ENCODE results near the gene MAGI3.

The MAGI3 gene

DNA sequence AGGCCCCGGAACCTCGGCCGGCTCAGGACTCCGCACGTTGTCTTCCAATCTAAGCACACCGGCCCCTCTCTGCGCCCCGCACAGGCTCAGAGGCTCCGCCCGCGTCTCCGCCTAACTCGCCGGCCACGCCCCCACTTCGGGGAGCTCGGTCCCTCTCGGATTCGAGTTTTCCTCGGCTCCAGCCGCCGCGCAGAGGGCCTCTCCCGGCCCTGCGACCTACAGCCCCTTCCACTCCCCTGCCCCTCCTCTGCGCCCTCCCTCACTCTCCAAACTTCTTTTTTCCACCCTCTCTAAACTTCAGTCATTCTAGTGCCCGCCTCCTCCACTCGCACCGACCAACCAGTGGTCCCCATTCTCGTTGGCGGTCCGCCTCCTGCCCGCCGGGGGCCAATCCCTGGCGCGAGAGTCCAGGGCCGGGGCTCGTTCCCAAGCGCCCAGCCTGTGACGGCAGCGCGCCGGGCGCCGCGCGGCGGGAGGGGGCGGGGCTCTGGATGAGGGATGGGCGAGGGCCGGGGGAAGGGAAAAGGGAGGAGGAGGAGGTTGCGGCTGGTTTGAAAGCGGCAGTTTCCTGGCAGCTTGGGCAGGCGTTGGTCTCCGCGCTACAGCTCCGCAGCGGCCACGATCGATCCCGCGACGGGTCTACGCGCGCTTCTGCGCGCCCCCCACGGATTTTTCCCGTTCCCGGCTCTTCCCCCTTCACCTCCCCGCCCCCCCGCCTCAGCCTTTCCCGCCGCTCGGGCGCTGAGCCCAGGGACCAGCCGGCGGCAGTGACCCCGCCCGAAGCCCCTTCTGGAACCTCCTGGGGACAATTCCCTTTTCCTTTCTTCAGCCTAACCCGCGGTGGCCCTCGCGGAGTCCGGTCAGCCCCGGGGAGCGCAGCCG is at the start of gene MAGI3:
TSS of gene MAGI3 (plus strand) at position 563 of the 882 bp plus-strand sequence. CDS start 519 bp downstream, outside the sequence.
- DNase-seq (ENCODE audit: low read depth in 2 of 2, low spot score in 1 of 2) = peak; percentile 73 to 84

DNA sequence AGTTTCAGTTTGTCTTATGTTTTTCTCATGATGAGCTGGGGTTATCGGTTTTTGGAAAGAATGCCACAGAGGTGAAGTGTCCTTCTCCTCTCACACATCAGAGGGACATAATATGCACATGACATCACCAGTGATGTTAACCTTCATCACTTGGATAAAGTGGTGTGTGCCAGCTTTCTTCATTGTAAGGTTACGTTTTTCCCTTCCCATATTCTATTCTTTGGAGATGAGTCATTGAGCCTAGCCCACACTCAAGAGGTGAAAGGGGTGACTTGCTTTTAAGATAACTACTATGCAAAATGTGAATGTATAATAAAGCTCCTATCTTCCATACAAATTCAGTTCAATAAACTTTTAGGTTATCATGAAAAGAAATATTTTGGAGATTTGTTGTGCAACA is 36.7 kb upstream of the MAGI3 start:
- no peak for DNase-seq (ENCODE audit: low read depth in 2 of 2, low spot score in 1 of 2)

DNA sequence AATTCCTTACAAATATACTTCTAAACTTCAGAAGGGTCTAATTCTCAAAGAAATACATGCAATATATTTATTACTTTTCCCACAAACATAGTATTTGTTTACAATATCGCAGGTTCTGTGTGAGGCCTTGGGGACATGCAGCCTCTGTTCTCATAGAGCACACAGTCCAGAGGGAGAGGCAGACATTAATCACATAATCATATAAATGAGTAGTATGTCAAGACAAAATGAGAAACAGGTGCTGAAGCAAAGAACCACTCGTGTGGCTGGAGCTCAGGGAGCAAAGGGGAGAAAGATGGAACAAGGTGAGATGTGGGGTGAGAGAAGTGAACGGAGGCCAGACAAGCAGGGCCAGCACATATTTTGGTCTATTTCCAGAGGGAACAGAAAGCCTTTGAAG is 26.4 kb upstream of the MAGI3 start:
- DNase-seq (ENCODE audit: low read depth in 2 of 2, low spot score in 1 of 2) = no peak

DNA sequence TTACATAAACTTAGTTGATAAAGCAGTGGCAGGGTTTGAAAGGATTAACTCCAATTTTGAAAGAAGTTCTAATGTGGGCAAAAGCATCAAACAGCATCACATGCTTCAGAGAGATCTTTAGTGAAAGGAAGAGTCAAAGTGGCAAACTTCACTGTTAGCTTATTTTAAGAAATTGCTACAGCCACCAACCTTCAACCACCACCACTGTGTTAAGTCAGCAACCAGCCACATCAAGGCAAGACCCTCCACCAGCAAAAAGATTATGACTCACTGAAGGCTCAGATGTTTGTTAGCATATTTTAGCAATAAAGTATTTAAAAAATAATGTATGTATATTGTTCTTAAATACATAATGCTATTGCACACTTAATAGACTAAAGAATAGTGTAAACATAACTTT is 21.3 kb upstream of the MAGI3 start:
- DNase-seq (ENCODE audit: low read depth in 2 of 2, low spot score in 1 of 2) = no peak

DNA sequence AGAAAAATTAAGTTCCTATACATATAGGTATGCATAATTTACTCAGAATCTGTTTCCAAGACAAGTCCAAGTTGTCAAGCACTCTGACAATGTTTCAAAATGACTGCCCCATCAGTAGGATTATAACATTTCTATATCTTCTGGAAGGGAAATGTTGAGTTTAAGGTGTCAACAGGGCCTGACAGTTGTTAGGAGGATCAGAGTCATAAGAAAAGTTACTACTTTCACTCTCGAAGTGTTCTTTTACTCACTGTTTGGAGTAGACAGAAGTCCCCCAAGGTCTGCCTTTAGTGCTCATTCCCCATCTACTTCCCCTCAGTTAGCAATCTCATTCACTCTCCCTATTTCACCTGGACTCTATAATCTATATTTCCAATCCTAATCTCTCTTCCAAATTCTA is 20.6 kb upstream of the MAGI3 start:
- DNase-seq (ENCODE audit: low read depth in 2 of 2, low spot score in 1 of 2) = no peak

DNA sequence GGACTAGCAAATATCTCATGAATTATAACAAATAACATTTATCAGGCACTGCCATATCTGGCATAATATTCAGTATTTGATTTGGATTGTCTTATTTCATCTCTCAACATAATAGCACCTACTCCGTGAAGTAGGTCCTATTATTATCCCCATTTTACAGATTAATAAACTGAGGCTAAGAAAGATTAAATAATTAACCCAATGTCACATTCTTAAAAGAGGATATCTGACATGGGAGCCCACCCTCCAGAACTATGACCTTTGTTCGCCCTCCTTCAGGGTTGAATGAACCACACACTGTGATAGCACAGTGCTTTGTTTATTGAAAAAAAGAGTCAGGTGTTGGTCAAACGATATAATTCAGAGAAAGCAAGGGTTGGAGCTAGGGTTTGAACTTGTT is 19.4 kb upstream of the MAGI3 start:
- no peak for DNase-seq (ENCODE audit: low read depth in 2 of 2, low spot score in 1 of 2)

DNA sequence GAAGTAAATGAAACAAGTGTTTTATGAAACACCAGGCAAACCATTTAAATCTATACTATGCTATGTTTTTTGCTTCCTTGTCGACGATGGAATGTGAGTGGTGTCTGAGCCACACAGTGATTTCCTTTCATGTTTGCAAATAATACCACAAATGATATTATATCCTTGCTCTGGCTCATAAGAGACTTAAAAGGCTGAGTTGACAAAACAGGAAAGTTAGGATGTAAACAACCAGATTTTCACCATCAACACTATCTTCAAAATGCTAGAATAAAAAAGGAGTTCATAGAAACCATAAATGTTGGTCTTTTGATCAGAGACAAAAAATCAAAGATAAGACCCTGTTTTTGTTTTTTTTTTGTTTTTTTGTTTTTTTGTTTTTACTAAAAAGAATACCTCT is 17.8 kb upstream of the MAGI3 start:
- DNase-seq (ENCODE audit: low read depth in 2 of 2, low spot score in 1 of 2) = no peak

DNA sequence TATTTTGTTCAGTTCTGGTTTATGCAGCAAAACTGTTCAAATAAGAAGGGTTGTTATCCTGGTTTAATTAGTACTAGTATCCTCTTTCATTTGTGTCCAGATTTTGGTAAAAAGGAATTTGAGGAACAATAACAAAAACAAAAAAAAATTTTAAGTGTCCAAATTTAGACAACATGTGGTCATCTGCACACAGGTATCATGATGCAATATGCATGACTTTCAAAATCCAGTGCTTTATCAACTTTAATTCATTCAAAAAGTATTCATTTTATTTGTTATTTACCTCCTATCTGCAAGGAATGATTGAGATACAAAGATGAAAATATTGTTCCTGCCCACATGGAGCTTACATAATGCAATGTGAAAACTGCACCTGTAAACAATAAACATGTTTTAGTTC is 16.7 kb upstream of the MAGI3 start:
- no peak for DNase-seq (ENCODE audit: low read depth in 2 of 2, low spot score in 1 of 2)

DNA sequence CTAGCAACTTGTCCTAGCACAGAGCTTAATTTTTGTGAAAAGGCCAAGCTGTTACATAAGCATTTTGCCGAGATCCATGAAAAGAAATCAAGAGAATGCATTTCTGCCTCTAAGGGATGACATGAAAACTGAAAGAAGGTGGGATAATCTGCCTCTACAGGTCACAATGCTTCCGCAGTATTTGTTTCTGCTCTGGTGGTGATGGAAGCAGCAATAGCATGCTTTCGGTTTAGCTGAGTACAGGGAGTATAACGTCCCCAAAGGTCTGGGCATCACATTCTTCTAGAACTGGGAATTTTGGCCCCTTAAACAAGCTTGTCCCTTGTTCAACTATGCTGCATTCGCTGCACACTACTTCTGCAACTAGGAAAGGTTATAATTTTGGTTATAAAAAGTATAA is 14.4 kb upstream of the MAGI3 start:
- DNase-seq (ENCODE audit: low read depth in 2 of 2, low spot score in 1 of 2) = no peak

DNA sequence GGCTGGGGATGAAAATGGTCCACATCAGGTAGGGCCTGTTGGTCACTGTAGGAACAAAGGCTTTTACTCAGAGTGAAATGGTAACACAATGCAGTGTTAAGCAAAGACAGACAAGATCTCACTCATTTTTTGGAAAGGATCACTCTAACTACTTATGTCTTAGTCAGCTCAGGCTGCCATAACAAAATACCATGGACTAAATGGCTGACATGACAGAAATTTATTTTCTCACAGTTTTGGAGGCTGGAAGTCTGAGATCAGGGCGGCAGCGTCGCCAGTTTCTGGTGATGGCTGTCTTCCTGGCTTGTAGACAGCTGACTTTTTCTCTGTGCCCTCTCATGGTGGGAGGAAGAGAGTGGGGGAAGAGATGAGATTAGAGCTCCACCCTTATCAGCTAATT is 10.2 kb upstream of the MAGI3 start:
- DNase-seq (ENCODE audit: low read depth in 2 of 2, low spot score in 1 of 2) = no peak

DNA sequence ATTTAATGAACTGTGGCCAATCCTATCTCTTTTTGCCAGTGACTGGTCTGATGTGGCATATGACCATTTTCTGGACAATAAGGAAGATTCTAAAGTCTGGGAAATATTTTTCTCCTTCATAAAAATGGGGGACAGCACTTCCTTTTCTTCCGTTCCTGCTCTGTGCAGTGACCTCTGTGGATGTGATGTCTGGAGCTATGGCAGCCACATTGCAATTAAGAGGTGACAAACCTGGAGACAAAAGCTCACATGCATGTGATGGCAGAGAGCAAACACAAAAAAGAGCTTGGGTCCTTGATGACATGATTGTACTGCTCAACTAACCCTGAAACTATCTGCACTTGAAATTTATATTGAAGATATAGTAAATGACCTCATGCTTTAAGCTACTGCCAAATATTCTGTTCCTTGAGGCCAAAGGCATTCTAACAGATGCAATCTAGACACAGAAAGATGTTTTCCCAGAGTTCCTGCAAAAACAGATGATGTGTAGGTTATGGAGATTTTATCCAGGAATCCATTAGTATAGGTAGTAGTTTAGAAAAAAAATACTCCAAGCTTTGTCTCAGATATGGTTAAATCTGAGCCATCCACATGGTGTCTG is 2.2 kb upstream of the MAGI3 start:
- DNase-seq (ENCODE audit: low read depth in 2 of 2, low spot score in 1 of 2) = no peak

DNA sequence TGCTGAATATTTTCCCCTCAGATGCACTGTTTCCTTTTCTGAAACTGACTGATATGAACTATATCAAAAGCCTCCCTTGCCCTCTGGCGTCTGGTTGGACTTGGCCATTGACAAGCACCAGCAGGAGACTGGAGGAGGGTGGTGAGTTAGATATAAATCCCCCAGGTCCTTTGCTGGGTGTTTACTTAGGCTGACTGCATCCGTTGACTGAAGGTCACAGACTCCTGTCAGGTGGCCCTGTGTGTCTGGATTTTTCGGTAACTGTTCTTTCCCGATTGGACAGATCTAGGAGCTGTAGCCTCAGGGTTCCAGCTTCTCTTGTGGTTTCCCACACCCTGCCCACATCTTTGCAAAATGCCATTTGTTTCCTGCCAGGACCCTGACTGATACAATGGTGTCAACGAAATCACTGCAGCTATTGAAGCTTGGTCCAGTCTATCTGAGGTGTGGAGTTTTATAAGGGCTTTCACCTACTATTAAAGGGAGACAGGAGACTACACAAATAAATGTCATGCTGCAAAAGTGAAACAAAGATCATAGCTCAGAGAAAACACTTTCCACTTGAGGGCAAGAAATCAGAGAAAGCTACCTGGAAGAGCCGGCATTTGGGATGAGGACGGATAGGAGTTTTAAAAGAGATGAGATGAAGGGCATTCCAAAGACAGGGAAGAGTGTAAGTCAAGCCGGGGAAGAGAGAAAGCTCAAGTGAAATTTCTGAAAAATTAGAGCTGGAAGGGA is 1.5 kb upstream of the MAGI3 start:
- DNase-seq (ENCODE audit: low read depth in 2 of 2, low spot score in 1 of 2) = no peak

DNA sequence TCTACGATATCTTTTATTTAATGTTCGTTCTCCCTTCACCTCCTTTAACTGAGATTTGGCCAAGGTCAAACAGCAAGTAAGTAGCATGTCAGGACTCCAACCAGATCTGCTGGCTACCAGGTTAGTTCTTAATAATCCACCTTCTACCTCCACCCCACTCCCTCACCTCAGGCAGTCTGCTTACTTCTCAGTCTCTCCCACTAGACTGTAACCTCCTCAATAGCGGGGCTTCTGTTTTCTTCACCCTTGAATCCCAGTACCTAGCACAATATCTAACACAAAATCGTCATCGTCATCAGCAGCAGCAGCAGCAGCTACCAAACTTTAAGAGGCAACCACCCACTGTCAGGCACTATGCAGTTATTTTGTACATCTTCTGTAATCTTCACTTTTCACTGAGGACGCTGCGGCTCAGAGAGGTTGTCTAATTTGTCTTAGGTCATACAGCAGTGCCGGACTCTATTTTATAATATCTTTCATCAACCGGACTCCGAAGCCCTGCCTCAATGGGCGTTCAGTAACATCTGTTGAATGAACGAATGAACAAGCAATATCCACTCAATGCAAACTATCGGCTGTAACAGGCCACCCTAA is 859 bp upstream of the MAGI3 start:
- DNase-seq (ENCODE audit: low read depth in 2 of 2, low spot score in 1 of 2) = no peak

DNA sequence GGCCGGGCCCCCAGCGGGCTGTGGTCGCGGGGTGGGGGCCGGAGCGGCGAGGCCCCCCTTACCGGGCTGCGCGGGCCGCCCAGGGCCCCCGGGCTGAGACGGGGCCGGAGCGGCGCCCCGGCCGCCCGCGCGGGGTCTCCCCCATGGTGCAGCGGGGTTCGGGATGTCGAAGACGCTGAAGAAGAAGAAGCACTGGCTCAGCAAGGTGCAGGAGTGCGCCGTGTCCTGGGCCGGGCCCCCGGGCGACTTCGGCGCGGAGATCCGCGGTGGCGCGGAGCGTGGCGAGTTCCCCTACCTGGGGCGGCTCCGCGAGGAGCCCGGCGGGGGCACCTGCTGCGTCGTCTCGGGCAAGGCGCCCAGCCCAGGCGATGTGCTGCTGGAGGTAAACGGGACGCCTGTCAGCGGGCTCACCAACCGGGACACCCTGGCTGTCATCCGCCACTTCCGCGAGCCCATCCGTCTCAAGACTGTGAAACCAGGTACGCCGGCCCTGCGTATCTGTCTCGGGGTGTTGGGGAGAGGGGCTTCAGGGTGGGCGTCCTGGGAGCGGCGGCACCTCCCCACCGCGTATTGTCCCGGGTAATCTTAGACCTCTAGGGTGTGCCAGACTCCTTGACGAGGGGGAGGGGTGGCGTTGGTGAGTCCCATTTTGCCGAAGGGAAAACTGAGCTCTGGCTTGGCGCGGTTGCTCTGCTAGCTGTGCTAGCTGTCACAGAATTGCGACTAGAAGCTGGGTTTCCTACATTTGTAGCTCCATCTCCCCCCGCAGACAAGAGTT is 745 bp downstream of the MAGI3 start:
- DNase-seq (ENCODE audit: low read depth in 2 of 2, low spot score in 1 of 2) = no peak

DNA sequence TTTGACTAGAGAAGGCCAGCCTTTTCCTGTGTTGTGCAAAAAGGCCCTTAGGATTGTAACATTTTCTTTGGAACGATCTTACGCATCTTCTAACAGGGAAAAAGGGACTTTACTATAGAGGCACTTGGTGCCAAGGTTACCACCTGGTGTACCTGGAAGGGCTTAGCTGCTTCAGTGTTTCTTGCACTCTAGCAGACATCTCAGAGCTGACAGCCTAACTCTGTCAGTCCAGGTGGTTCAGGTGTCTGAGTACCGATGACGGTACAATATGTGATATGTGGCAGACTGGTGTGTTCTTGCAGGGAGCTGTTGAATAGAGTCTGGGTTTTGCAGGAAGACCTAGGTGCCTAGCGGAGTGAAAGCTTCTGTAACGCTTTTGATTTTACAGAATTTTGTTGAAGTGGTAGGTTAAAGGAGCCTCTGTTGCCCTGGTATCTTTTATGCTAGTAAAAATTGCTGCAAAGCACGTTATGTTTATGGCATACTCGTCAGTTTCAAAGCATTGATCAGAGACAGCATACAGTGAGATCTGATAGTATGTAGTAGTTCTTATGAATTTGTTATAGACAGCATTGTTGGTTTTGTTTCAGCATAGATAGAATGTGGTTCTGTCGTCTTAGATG is 1.4 kb downstream of the MAGI3 start:
- no peak for DNase-seq (ENCODE audit: low read depth in 2 of 2, low spot score in 1 of 2)

DNA sequence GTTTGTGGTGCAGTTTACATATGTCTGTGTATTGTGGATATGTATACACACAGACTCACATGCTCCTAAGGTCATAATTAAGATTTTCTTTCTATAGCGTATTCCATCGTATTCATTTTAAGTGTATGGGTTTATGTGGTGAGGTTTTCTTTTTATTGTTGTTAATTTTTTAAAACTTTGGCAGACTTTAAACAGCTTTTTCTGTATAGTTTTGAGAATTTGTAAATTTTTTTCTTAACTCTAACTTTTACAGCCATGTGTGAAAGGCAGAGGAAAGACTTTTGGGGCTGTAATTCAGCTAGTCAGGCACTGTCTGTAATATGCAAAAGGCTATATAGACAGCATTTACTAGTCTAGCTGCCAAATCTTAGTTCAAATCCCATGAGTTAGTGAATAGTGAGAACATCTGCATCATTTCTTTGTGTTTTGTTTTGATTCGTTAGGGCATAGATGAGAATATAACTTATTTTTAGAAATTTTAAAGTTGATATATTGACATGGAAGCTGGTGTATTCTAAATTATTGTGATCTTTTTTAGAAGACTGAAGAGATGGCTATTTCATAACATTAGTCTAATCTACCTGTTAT is 2.3 kb downstream of the MAGI3 start:
- no peak for DNase-seq (ENCODE audit: low read depth in 2 of 2, low spot score in 1 of 2)

DNA sequence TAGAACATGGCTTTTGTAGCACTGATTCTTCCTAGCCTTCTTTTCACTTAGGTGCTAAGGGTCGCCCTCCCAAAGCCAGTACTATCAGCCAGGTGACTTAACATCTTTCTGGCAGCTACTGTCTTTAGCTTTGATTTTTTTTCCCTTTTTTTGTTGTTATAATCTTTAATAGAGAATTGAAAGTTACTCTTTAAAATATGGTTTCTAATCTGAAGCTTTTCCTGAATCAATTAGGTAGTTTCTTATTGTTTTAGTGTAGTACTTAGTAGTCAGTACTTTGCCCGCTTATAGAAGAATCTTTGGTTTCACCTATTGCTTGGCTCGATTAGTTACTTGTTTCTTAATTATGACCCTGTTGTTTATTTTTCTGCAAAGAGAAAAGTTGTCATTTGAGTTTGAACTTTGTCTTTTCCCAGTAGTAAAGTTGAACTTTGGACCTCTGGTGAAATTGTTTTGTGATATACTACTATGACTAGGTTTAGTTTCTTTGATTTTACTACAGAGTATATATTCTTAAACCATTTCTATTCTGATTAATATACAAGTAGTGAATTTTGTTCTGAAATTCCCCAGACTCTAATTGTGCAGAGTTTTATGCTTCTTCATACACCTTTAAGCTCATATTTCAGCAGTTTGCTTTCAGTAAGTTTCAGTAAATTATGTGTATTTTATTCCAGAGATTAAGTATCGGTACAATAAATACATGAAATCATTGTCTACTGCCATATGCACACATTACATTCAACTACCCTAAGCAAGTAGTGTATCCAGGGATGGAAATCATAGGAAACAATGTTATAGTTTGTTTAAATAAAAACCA is 3.9 kb downstream of the MAGI3 start:
- no peak for DNase-seq (ENCODE audit: low read depth in 2 of 2, low spot score in 1 of 2)

DNA sequence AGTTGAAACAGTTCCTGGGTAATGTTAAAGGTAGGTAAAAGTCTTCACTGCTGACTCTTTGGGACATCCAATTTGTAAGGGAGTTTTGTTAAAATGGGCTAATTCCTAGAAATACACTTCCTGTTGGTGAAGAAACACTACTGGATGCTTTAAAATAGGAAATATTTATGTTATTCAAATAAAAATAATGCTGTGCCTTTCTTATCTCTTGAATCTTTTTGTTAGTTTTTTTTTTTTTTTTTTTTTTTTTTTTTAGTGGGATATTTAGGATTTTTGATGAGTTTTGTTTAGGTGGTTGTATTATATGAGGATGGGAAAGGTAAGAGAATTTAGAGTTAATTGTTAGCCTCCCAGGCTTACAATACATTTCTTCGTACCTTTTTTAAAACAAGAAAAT is 4.5 kb downstream of the MAGI3 start:
- DNase-seq (ENCODE audit: low read depth in 2 of 2, low spot score in 1 of 2) = no peak

DNA sequence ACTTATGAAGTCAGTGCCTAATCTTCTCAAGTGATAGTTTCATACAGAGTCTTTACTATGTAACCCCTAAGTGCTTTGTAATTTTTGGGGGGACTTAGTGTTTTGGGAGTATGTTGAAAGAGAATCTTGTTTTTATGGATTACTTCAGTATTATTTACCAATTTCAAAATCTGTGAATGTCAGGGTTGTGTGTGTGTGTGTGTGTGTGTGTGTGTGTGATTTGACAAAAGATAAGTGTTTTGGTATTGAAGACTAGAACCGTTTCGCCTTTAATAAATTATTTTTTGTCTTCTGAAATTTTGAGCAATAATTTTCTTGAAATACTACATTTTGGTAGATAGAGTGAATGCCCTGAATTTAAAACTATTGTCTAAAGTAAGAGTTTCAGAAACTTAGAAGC is 5.8 kb downstream of the MAGI3 start:
- no peak for DNase-seq (ENCODE audit: low read depth in 2 of 2, low spot score in 1 of 2)
